Smooth muscle cell of trachea (primary cell): Measurements from ENCODE around the gene SLC30A7. TPM values are rescaled to one million over a fixed set of nuclear protein-coding genes. Genes with fewer than 3 reads are reported as not detected.

Experiments used
- total RNA-seq: library from RNA; depleted of rRNA; stranded (reverse); fragments of >200 nt; gene quantifications from 2 replicates; pipeline ENCODE4 v1.2.1, GENCODE V29; 2014

Gene SLC30A7
- total RNA-seq, result 27.3 and 31.9 TPM in 2 replicates

GRCh38 chr1:100895540-100896480 lies at the start of gene SLC30A7:
Gene SLC30A7 (plus strand): TSS chr1:100896090. CDS start chr1:100896263, 173 bp downstream.

DNA sequence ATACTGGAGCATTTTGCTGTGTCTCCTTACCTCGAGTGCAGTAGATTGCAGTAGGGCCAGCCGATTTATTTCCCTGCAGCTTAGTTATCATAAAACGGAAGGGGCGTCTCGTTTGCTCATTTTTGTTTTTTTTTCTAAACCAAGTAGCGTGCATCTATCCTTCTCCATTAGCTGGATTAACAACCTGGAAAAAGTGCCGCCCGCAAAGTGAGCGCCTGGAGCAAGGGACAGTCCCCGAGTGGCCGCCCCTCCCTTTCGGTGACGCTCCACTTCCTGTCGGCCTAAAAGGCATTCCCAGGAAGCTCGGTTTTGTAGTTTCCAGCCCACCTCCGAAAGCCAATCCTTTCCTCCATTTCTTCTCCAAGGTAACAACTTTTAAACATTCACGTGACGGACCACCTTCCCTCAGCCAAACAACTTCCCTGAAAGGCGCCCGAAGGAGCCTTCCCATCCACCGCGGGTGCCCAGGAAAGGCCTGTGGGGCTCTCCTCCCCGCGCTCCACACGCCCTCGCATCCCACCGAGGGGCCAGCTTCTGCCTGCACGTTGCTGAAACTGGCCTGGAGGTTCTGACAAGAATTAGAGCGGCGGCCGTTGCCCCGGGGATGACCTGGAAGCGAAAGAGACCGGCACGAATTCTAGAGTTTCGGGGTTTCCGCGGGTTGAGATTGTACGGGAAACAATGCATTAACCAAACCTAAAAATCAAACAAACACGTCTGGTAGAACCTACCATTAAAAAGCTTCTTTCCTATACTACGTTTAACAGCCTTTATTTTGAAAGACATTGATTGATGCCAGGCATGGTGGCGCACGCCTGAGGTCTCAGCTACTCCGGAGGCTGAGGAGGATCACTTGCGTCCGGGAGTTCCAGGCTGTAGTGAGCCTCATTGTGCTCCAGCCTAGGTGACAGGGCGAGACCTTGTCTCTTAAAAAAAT lies 1.0 kb upstream of the SLC30A7 start, which contains the start of gene EXTL2:
Gene EXTL2 (minus strand): TSS at position 240 of the 937 bp plus-strand sequence. CDS start 6,085 bp downstream, outside the sequence.

DNA sequence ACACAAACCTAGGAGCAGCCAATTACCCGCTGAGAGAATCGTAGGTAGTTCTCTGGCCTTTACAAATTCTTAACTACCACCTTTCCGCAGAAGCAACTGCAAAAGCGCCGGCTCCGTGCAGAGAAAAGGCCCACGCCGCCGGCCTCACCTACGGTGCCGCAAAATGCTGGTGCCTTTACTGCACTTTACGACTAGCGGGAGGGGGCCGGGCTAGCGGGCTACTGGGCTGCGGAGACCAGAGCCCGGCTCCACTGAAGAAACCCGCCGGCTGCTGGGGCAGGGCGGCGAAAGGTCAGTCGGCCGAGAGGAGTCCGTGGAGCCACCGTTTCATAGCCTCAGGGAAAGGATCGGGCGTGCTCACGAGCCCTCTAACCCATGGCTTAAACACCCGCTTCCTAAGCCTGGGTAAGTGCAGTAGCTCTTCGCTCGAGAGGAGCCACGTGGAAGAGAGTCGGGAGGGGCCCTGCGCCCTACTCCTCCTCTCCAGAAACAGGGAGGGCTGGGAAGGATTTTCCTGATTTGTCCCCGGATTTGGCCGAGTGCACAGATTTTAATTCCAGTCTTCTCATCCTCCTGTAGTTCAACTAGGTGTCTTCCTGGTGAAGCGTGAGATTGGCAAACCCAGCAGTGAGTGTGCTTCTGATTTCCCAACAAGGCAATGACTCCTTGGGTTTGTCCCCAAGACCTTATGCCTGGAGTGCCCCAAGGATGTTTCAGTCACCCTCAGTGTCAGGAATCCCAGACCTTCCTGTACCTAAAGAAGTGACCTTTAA lies 130.0 kb downstream of the SLC30A7 start, which contains the start of gene DPH5:
Gene DPH5 (minus strand): TSS at position 128 of the 773 bp plus-strand sequence. CDS start 341 bp downstream, outside the sequence.

Other genes starting within 250 kb of the SLC30A7 start
- gene VCAM1, start 176.3 kb upstream of the SLC30A7 start, total RNA-seq, result 2.9 and 23.3 TPM in 2 replicates
- gene EXTL2, start 1.2 kb upstream of the SLC30A7 start, total RNA-seq, result 26.1 and 41.2 TPM in 2 replicates
- 31.4 and 35.6 TPM in 2 replicates for gene DPH5, start 129.7 kb downstream of the SLC30A7 start, total RNA-seq